K562 (cell line): ENCODE measurements around the gene IDH3G. TPM values are rescaled to one million over a fixed set of nuclear protein-coding genes. Genes with fewer than 3 reads are reported as not detected.
A peak's percentile ranks its signal among the peaks of the same experiment; 100 is the strongest.

Experiments used
- ATAC-seq: fragments of 200-7000 bp; cut with Tn5 transposase; 3 replicates; pipeline ENCODE4 v1.9.1; 2020; ENCODE audit warnings: moderate library complexity
- BruUV-seq: library from RNA; stranded (reverse); fragments of 400-500 nt; replicated peaks from 2 replicates; lab custom pipeline; 2021; lab: Mats Ljungman, UMichigan
- CTCF ChIA-PET: fragments of 300-600 bp; formaldehyde crosslinking; extraction: SDS; loops from one replicate; lab custom pipeline; 2021; ENCODE audit warnings: low intra/inter-chr PET ratio; lab: Yijun Ruan, JAX
- POLR2A ChIA-PET: fragments of 300-600, 350-650 bp; sonication (Branson Sonifier 250); formaldehyde crosslinking; extraction: SDS; loops from one replicate; lab custom pipeline; 2021; ENCODE audit warnings: antibody characterized with exemption, inconsistent platforms; lab: Yijun Ruan, JAX
- DNase-seq, 4 experiments: peaks; one replicate each; pipeline versions ENCODE4 v3.0.0 to v3.0.0-alpha.2; 2011 to 2018; ENCODE audit warnings: low spot score in 3 of 4, mixed read lengths in 3 of 4; ENCODE audit errors: extremely low read depth in 1 of 4
- FAIRE-seq: peaks from 2 replicates; lab custom pipeline; 2011; peaks lifted over from hg19 to GRCh38; lab: Jason Lieb, UNC
- H2AFZ ChIP-seq: 2 replicates; pipeline ENCODE4 v1.6.0; 2011; ENCODE audit warnings: low read depth, low read length, control low read depth, inconsistent platforms
- H3K27ac ChIP-seq: fragments of 200-600 bp; 3 replicates; pipeline ENCODE4 v1.8.0; 2011; ENCODE audit warnings: low read depth, mild to moderate bottlenecking, control low read depth, inconsistent platforms, low read length, moderate library complexity, mixed read lengths; ENCODE audit errors: extremely low read depth
- H3K27me3 ChIP-seq, 2 experiments: fragments of 300-600 bp in 1 of 2; 2 replicates in 1 of 2; 3 replicates in 1 of 2; pipeline versions ENCODE4 v1.6.0 to v1.8.0; 2011; ENCODE audit warnings: inconsistent platforms in 2 of 2, low read length in 2 of 2, mild to moderate bottlenecking in 1 of 2, mixed read lengths in 1 of 2, moderate library complexity in 1 of 2; ENCODE audit not compliant: control insufficient read depth in 2 of 2, insufficient read depth in 2 of 2
- H3K36me3 ChIP-seq: fragments of 300-600 bp; 3 replicates; pipeline ENCODE4 v1.8.0; 2011; ENCODE audit warnings: mild to moderate bottlenecking, low read length, inconsistent platforms; ENCODE audit not compliant: control insufficient read depth, insufficient read depth
- H3K4me1 ChIP-seq, 2 experiments: fragments of 200-600 bp in 1 of 2; replicated peaks in 1 of 2; 2 replicates in 1 of 2; 3 replicates in 1 of 2; pipeline versions ENCODE4 v1.5.1 to v1.8.0; 2011; ENCODE audit warnings: inconsistent platforms in 2 of 2, low read length in 2 of 2, mild to moderate bottlenecking in 1 of 2, mixed read lengths in 1 of 2, moderate library complexity in 1 of 2; ENCODE audit not compliant: control insufficient read depth in 2 of 2, insufficient read depth in 2 of 2
- H3K4me2 ChIP-seq: 2 replicates; pipeline ENCODE4 v1.6.1; 2011; ENCODE audit warnings: low read length, control low read depth, inconsistent platforms, mixed read lengths; ENCODE audit not compliant: insufficient read depth
- H3K4me3 ChIP-seq: fragments of 200-600 bp; sonication (generic), shearing (Covaris generic); 2 replicates; pipeline ENCODE4 v1.5.1; 2016; ENCODE audit warnings: control low read depth, inconsistent platforms
- H3K79me2 ChIP-seq: fragments of 200-600 bp; 3 replicates; pipeline ENCODE4 v1.8.0; 2011; ENCODE audit warnings: low read length, inconsistent platforms; ENCODE audit not compliant: control insufficient read depth, insufficient read depth
- H3K9ac ChIP-seq, 2 experiments: 2 replicates each; pipeline versions ENCODE4 v1.6.0 to v1.6.1; 2011; ENCODE audit warnings: low read depth in 2 of 2, low read length in 2 of 2, control low read depth in 1 of 2, inconsistent platforms in 1 of 2, mild to moderate bottlenecking in 1 of 2, mixed read lengths in 1 of 2; ENCODE audit not compliant: insufficient read depth in 1 of 2
- H3K9me1 ChIP-seq: one replicate; pipeline ENCODE4 v1.6.0; 2011; ENCODE audit warnings: inconsistent platforms, mild to moderate bottlenecking, low read length, moderate library complexity; ENCODE audit not compliant: control insufficient read depth, insufficient read depth
- H3K9me3 ChIP-seq: replicated peaks from 2 replicates; pipeline ENCODE4 v1.5.1; 2011; ENCODE audit warnings: low read depth, low read length, inconsistent platforms; ENCODE audit not compliant: control insufficient read depth, insufficient read depth
- H4K20me1 ChIP-seq: replicated peaks from 2 replicates; pipeline ENCODE4 v1.6.1; 2011; ENCODE audit warnings: low read length, inconsistent platforms, mixed read lengths; ENCODE audit not compliant: control insufficient read depth, insufficient read depth
- ETV6 ChIP-seq, 3 experiments: fragments of 150-350 bp in 1 of 3; sonication (generic) in 1 of 3; formaldehyde crosslinking in 1 of 3; IDR thresholded peaks; 2 replicates each; pipeline versions ENCODE4 v1.6.1 to v1.8.0; 2014 to 2022; ENCODE audit warnings: borderline replicate concordance in 2 of 3, low read depth in 2 of 3, antibody characterized with exemption in 1 of 3, low read length in 1 of 3, mild to moderate bottlenecking in 1 of 3, missing genetic modification reagents in 1 of 3
- POLR2G ChIP-seq: fragments of 200-400 bp; formaldehyde crosslinking; IDR thresholded peaks from 2 replicates; pipeline ENCODE4 v1.6.1; 2017; ENCODE audit warnings: low read depth, mild to moderate bottlenecking, antibody characterized with exemption, low read length, moderate library complexity
- ZFX ChIP-seq: sonication (generic); formaldehyde crosslinking; IDR thresholded peaks from 2 replicates; pipeline ENCODE4 v1.8.0; 2022; ENCODE audit warnings: mild to moderate bottlenecking, missing genetic modification reagents, moderate library complexity
- WGBS: fragments of 100-300 bp; shearing (Covaris generic); methylation state at CpG from one replicate; pipeline ENCODE4 v1.1.6; 2016; ENCODE audit warnings: low coverage, mixed read lengths; ENCODE audit not compliant: insufficient coverage; ENCODE audit errors: missing lambda C conversion rate; 5-methylcytosine and 5-hydroxymethylcytosine counted together
- in situ Hi-C: fragments of 300-500 bp; cut with MboI; formaldehyde crosslinking; loops from 4 replicates; pipeline ENCODE4 v1.15.0; 2018; ENCODE audit warnings: inconsistent platforms, mixed read lengths
- intact Hi-C: fragments of 100-400 bp; cut with micrococcal nuclease; formaldehyde crosslinking; loops from 2 replicates; pipeline ENCODE4 v1.14.2; 2022
- polyA plus RNA-seq, 8 experiments: library from polyadenylated mRNA; depleted of rRNA in 4 of 8; stranded (reverse) in 5 of 8; unstranded in 3 of 8; fragments of >200 nt; fragmentation: Nextera tagmentation in 2 of 8; fragmentation: Illumina TruSeq in 1 of 8; extraction: Ambion mirVana in 2 of 8; extraction: Trizol in 1 of 8; gene quantifications; 2 replicates each; pipeline versions ENCODE4 v1.2.1 to v1.2.3, GENCODE V29; 2011 to 2014; ENCODE audit warnings: inconsistent platforms in 1 of 8, missing spikeins in 1 of 8
- total RNA-seq, 7 experiments: library from RNA; depleted of rRNA in 6 of 7; stranded (reverse); fragments of >200 nt in 6 of 7; fragmentation: Illumina TruSeq in 2 of 7; extraction: Trizol in 2 of 7; gene quantifications; 2 replicates each; pipeline versions ENCODE4 v1.2.1 to v1.2.3, GENCODE V29; 2011 to 2021; ENCODE audit warnings: low replicate concordance in 1 of 7

Gene IDH3G
- total and polyA plus RNA-seq, 9 of the 15 experiments (the other 6 are each of a cell fraction or from before 2014, with no cell fraction given) = 24.3 to 72.5 (median 37.9) TPM

DNA sequence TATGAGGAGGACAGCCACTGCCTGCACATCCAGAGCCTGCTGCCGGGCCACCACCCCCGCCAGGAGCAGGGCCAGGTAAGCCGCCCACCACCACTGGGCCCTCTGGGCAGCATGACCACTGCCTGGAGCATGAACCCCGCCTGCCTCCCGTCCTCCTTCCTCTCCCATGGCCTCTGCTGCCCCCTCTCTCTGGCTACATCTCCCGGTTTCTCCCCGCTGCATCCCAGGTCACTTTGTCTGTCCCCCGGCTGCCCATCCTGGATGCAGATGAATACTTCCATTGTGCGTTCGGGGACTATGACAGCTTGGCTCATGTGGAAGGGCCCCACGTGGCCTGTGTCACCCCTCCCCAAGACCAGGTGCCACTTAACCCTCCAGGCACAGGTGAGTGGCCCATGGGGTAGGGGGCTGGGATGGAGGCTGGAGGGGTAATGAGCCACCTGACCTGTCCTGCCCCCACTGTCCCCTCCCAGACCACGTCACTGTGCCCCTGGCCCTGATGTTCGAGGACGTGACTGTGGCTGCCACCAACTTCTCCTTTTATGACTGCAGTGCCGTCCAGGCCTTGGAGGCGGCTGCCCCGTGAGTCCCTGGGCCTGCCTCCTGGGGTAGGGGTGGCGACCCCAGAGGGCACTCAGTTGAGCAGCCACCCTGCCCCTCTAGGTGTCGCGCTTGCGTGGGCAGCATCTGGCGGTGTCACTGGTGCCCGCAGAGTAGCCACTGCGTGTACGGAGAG lies 24.1 kb downstream of the IDH3G start:
- no TSS peak for BruUV-seq
- H3K4me1 ChIP-seq = peaks cover 6 to 92% of the 10 kb centered on the region in 2 experiments
- FAIRE-seq = no peak
- peaks cover 3% of the 10 kb centered on the region; the same call in 2 of the 3 replicates for H3K79me2 ChIP-seq
- intact Hi-C loops (loop anchor here (5.0 kb wide), 1 partner anchor 157 kb away; the partner anchor contains the start of gene ARHGAP4), in situ Hi-C loops (no loop called here)
- no peaks in the 10 kb centered on the region for H4K20me1 ChIP-seq
- DNase-seq = no peak
- TF ChIP-seq ZFX (CRISPR knock-in tag) = no peak
- peak; percentile 26; the same call in 1 of the 2 replicates for TF ChIP-seq POLR2G
- TF ChIP-seq ETV6 (IDR thresholded peaks at IDR 0.05; ENCODE audit: borderline replicate concordance in 1 of 2, low read depth in 2 of 2, low read length in 1 of 2) = no peak
- no peak for TF ChIP-seq ETV6 (CRISPR knock-in tag; IDR thresholded peaks at IDR 0.05; ENCODE audit: borderline replicate concordance)
- H3K36me3 ChIP-seq = no peaks in the 10 kb centered on the region
- POLR2A ChIA-PET = no interaction called here
- no peak overlapping the region for H3K4me2 ChIP-seq
- H3K27ac ChIP-seq = no peak overlapping the region
- H3K9ac ChIP-seq = peak overlapping the region in 1 of 2 experiments; percentile 26; a peak in 1 of 4 replicates
- no peaks in the 10 kb centered on the region for H3K9me1 ChIP-seq
- H3K27me3 ChIP-seq = no peaks in the 10 kb centered on the region
- no peak overlapping the region for H2AFZ ChIP-seq
- WGBS = 81% methylated on average over 18 of the region's 25 CpGs
- CTCF ChIA-PET = no interaction called here
- no peak for ATAC-seq
- H3K4me3 ChIP-seq = no peak overlapping the region
- no peaks in the 10 kb centered on the region for H3K9me3 ChIP-seq
